Esophagus squamous epithelium (tissue), 4 donors: ENCODE data around the gene TAF11L11.
"Not testable (repeated sequence)": the region's sequence is repeated elsewhere in the genome, so short reads cannot be mapped to it uniquely, and the experiment has no call there.

Source experiments
- POLR2A ChIP-seq, 4 donors: fragments of 450-650 bp; IDR thresholded peaks; one replicate each; pipeline ENCODE4 v1.6.1; 2017; ENCODE audit warnings: antibody characterized with exemption in 4 of 4, mild to moderate bottlenecking in 4 of 4, moderate library complexity in 3 of 4
- TF ChIP-seq, protein P1 (sequence below), 6 experiments: fragments of 450-650 bp in 4 of 6; fragments of 200-600 bp in 2 of 6; sonication (generic) in 2 of 6; IDR thresholded peaks; one replicate each; pipeline ENCODE4 v1.5.1; 2016 to 2019; ENCODE audit warnings: antibody characterized with exemption in 6 of 6, mild to moderate bottlenecking in 4 of 6, moderate library complexity in 4 of 6

DNA sequence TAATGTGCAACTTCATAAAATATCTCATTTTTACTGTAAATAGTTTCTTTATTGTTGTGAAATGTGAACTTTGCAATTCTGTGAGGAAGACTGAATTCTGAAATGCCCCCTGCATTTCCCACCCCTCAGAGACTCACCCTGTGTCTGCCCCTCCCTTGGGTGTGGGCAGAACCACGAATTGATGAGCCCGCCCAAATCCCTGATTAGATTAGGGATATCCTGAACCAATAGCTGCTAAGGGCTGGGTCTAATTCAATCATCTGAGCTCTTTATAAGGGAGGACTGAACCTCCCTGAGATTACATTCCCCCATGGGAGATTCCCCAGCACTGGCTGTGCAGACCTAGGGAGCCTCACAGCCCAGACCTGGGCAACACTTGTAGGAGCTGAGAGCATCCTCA, 6.1 kb downstream of the TAF11L11 start, which contains the start of gene TAF11L12:
- TF ChIP-seq, protein P1, sequence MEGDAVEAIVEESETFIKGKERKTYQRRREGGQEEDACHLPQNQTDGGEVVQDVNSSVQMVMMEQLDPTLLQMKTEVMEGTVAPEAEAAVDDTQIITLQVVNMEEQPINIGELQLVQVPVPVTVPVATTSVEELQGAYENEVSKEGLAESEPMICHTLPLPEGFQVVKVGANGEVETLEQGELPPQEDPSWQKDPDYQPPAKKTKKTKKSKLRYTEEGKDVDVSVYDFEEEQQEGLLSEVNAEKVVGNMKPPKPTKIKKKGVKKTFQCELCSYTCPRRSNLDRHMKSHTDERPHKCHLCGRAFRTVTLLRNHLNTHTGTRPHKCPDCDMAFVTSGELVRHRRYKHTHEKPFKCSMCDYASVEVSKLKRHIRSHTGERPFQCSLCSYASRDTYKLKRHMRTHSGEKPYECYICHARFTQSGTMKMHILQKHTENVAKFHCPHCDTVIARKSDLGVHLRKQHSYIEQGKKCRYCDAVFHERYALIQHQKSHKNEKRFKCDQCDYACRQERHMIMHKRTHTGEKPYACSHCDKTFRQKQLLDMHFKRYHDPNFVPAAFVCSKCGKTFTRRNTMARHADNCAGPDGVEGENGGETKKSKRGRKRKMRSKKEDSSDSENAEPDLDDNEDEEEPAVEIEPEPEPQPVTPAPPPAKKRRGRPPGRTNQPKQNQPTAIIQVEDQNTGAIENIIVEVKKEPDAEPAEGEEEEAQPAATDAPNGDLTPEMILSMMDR (IDR thresholded peaks at IDR 0.05): not testable (repeated sequence)
- TF ChIP-seq POLR2A (IDR thresholded peaks at IDR 0.05): not testable (repeated sequence)
